Vagina (tissue), 2 donors: ENCODE results near the gene KCTD1. TPM values are rescaled to one million over a fixed set of nuclear protein-coding genes. Genes with fewer than 3 reads are reported as not detected.

Experiments
- DNase-seq, 2 donors: peaks; one replicate each; pipeline ENCODE4 v3.0.0-alpha.2; 2017; ENCODE audit errors: extremely low spot score in 2 of 2
- H3K27ac ChIP-seq: fragments of 200-600 bp; sonication (generic); one replicate; pipeline ENCODE4 v1.5.1; 2019
- H3K27me3 ChIP-seq: fragments of 200-600 bp; sonication (generic); one replicate; pipeline ENCODE4 v1.5.1; 2019
- H3K36me3 ChIP-seq, 2 donors: fragments of 200-600 bp; sonication (generic); one replicate each; pipeline ENCODE4 v1.5.1; 2017 to 2019
- H3K4me1 ChIP-seq: fragments of 200-600 bp; sonication (generic); one replicate; pipeline ENCODE4 v1.5.1; 2019
- H3K4me3 ChIP-seq, 2 donors: fragments of 200-600 bp; sonication (generic); 1 replicate in 1 of 2; 2 replicates in 1 of 2; pipeline ENCODE4 v1.5.1; 2016 to 2019
- H3K9me3 ChIP-seq: fragments of 200-600 bp; sonication (generic); one replicate; pipeline ENCODE4 v1.5.1; 2019
- CTCF ChIP-seq, 3 experiments: fragments of 450-650 bp in 2 of 3; fragments of 200-600 bp in 1 of 3; sonication (generic) in 1 of 3; IDR thresholded peaks; one replicate each; pipeline ENCODE4 v1.5.1; 2017 to 2019; ENCODE audit warnings: antibody characterized with exemption in 3 of 3, mild to moderate bottlenecking in 2 of 3, moderate library complexity in 2 of 3
- POLR2A ChIP-seq, 2 donors: fragments of 450-650 bp; IDR thresholded peaks; one replicate each; pipeline ENCODE4 v1.6.1; 2017; ENCODE audit warnings: antibody characterized with exemption in 2 of 2, mild to moderate bottlenecking in 2 of 2, moderate library complexity in 2 of 2
- POLR2AphosphoS5 ChIP-seq, 2 donors: sonication (generic); formaldehyde crosslinking; IDR thresholded peaks; one replicate each; pipeline ENCODE4 v1.9.0; 2017; ENCODE audit warnings: antibody characterized with exemption in 2 of 2, mild to moderate bottlenecking in 2 of 2, low read depth in 1 of 2; ENCODE audit not compliant: insufficient read depth in 1 of 2
- intact Hi-C: fragments of 100-400 bp; cut with DNase I; formaldehyde crosslinking; loops from one replicate; pipeline ENCODE4 v1.15.1; 2023
- total RNA-seq: library from RNA; depleted of rRNA; stranded (reverse); fragments of >200 nt; gene quantifications from one replicate; pipeline ENCODE4 v1.2.3, GENCODE V29; 2016

The KCTD1 gene
- total RNA-seq, 1 donor from 2014 or later: 46.9 TPM

GRCh38 chr18:26502823-26503222 lies 45.5 kb downstream of the KCTD1 start:
- no peaks in the 10 kb centered on the region for H3K27me3 ChIP-seq
- peaks cover 0 to 5% of the 10 kb centered on the region in 2 donors for H3K36me3 ChIP-seq
- TF ChIP-seq POLR2AphosphoS5 (IDR thresholded peaks at IDR 0.05; ENCODE audit: insufficient read depth in 1 of 2, low read depth in 1 of 2): no peak
- TF ChIP-seq POLR2A (IDR thresholded peaks at IDR 0.05): no peak
- TF ChIP-seq CTCF (IDR thresholded peaks at IDR 0.05): no peak
- DNase-seq: no peak
- no peaks in the 10 kb centered on the region for H3K4me1 ChIP-seq
- H3K27ac ChIP-seq: no peak overlapping the region
- intact Hi-C loops: no loop called here
- H3K9me3 ChIP-seq: no peaks in the 10 kb centered on the region
- H3K4me3 ChIP-seq: no peak overlapping the region

GRCh38 chr18:26497866-26498265 lies 50.5 kb downstream of the KCTD1 start:
- Histone ChIP-seq H3K4me1 (no peaks in the 10 kb centered on the region), H3K9me3 (no peaks in the 10 kb centered on the region), H3K27ac (no peak overlapping the region), H3K36me3 (peaks cover 0 to 5% of the 10 kb centered on the region in 2 donors), H3K27me3 (no peaks in the 10 kb centered on the region), H3K4me3 (no peak overlapping the region)
- DNase-seq: no peak
- TF ChIP-seq POLR2AphosphoS5 (IDR thresholded peaks at IDR 0.05; ENCODE audit: insufficient read depth in 1 of 2, low read depth in 1 of 2): no peak
- TF ChIP-seq POLR2A (IDR thresholded peaks at IDR 0.05): no peak
- TF ChIP-seq CTCF (IDR thresholded peaks at IDR 0.05): no peak
- intact Hi-C loops: no loop called here

- TF ChIP-seq CTCF (IDR thresholded peaks at IDR 0.05) (no peak), POLR2AphosphoS5 (IDR thresholded peaks at IDR 0.05; ENCODE audit: insufficient read depth in 1 of 2, low read depth in 1 of 2) (no peak), POLR2A (IDR thresholded peaks at IDR 0.05) (no peak)
- H3K27me3 ChIP-seq: no peaks in the 10 kb centered on the region
- no peak for DNase-seq
- H3K27ac ChIP-seq: no peak overlapping the region
- H3K4me1 ChIP-seq: no peaks in the 10 kb centered on the region
- peaks cover 0 to 8% of the 10 kb centered on the region in 2 donors for H3K36me3 ChIP-seq
- H3K9me3 ChIP-seq: no peaks in the 10 kb centered on the region
- intact Hi-C loops: no loop called here
- no peak overlapping the region for H3K4me3 ChIP-seq
These were observed 51.8 kb downstream of the KCTD1 start for GRCh38 chr18:26496528-26496927.

GRCh38 chr18:26495287-26495686 lies 53.1 kb downstream of the KCTD1 start:
- H3K4me1 ChIP-seq: no peaks in the 10 kb centered on the region
- intact Hi-C loops: no loop called here
- H3K4me3 ChIP-seq: no peak overlapping the region
- no peak overlapping the region for H3K27ac ChIP-seq
- H3K9me3 ChIP-seq: no peaks in the 10 kb centered on the region
- DNase-seq: no peak
- no peaks in the 10 kb centered on the region for H3K27me3 ChIP-seq
- TF ChIP-seq POLR2AphosphoS5 (IDR thresholded peaks at IDR 0.05; ENCODE audit: insufficient read depth in 1 of 2, low read depth in 1 of 2) (no peak), POLR2A (IDR thresholded peaks at IDR 0.05) (no peak), CTCF (IDR thresholded peaks at IDR 0.05) (no peak)
- H3K36me3 ChIP-seq: peaks cover 0 to 8% of the 10 kb centered on the region in 2 donors

GRCh38 chr18:26493021-26493420 lies 55.3 kb downstream of the KCTD1 start:
- DNase-seq: no peak
- H3K4me3 ChIP-seq: no peak overlapping the region
- intact Hi-C loops: no loop called here
- H3K27ac ChIP-seq: no peak overlapping the region
- H3K36me3 ChIP-seq: peaks cover 0 to 4% of the 10 kb centered on the region in 2 donors
- H3K9me3 ChIP-seq: no peaks in the 10 kb centered on the region
- TF ChIP-seq CTCF (IDR thresholded peaks at IDR 0.05) (no peak), POLR2A (IDR thresholded peaks at IDR 0.05) (no peak), POLR2AphosphoS5 (IDR thresholded peaks at IDR 0.05; ENCODE audit: insufficient read depth in 1 of 2, low read depth in 1 of 2) (no peak)
- H3K4me1 ChIP-seq: peaks cover 3% of the 10 kb centered on the region
- H3K27me3 ChIP-seq: no peaks in the 10 kb centered on the region
